Activated naive CD8-positive, alpha-beta T cell treated with anti-CD3 and anti-CD28 coated beads, Interleukin-2, amount 50 U/mL, for 24 hours (primary cell): ENCODE data around the gene HAPLN3.

Source experiments
- ATAC-seq: fragments of 150-1000 bp; cut with Tn5 transposase; one replicate; pipeline ENCODE4 v1.10.0; 2021
- DNase-seq: peaks from one replicate; pipeline ENCODE4 v3.0.0; 2021
- H3K27ac Mint-ChIP-seq: one replicate; pipeline ENCODE4 v1.8.0; 2021; ENCODE audit warnings: mild to moderate bottlenecking, mixed read lengths
- H3K27me3 Mint-ChIP-seq: one replicate; pipeline ENCODE4 v1.8.0; 2021; ENCODE audit warnings: mixed read lengths
- H3K36me3 Mint-ChIP-seq: one replicate; pipeline ENCODE4 v1.8.0; 2021; ENCODE audit warnings: low read depth, mixed read lengths
- H3K4me1 Mint-ChIP-seq: one replicate; pipeline ENCODE4 v1.8.0; 2021; ENCODE audit warnings: mixed read lengths
- H3K4me3 Mint-ChIP-seq: one replicate; pipeline ENCODE4 v1.8.0; 2021; ENCODE audit warnings: mild to moderate bottlenecking, moderate library complexity, mixed read lengths
- H3K9me3 Mint-ChIP-seq: one replicate; pipeline ENCODE4 v1.8.0; 2021; ENCODE audit warnings: mixed read lengths

HAPLN3 gene

DNA sequence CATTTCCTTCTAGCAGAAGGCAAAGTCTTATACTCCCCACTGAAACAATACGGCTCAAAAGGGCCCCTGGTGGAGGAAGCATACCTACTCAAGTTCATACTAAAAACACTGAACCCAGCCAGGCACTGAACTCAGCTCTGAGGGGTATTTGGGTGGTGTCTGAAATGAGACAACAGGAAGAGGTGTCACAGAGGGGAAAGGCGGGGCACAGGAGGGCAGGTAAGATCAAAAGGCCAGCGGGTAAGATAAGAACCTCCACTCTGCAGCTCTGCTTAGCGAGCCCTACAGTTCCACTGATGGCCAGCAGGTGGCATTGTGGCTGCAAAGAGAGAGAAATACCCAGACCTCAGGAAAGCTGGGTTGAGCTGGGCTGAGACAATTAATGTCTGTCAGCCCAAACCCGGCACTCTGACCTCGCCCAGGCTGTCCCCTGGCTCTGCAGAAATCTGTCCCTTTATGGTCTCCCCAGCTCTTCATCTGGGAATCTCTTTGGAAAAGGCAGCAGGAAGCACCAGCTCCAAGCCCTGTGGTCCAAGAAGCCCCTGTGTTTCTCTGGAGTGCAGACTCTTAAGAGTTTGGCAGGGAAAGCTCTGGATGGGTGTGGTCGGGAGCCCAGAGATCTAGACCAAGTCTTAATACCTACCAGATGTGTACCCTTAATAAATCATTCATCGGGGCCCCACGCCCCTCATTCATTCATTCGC, 9.4 kb upstream of the HAPLN3 start:
- Mint-ChIP-seq H3K9me3 (no peaks in the 10 kb centered on the region), H3K27me3 (no peaks in the 10 kb centered on the region), H3K27ac (no peak overlapping the region), H3K36me3 (no peaks in the 10 kb centered on the region), H3K4me3 (no peak overlapping the region), H3K4me1 (peaks cover 17% of the 10 kb centered on the region)
- peak; percentile 91 for DNase-seq
- ATAC-seq, result peak; percentile 87

DNA sequence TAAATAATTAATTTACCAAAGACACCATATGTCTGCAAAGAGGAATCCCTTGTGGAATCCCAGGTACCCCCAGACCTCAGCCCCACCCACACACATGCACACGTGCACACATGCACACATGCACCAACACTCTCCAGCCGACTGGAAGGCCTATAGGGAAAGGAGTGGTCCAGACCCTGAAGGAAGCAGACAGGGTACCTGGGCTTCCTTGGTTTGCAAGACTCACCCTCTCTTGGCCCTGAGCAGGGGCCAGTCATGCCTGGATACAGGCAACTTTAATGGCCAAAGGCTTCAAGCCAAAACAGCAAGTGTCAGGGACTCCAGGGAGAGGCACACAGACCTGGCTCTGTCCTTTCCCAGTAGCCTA, 8.9 kb upstream of the HAPLN3 start:
- Mint-ChIP-seq H3K9me3 (no peaks in the 10 kb centered on the region), H3K27me3 (no peaks in the 10 kb centered on the region), H3K36me3 (no peaks in the 10 kb centered on the region), H3K4me3 (no peak overlapping the region), H3K27ac (no peak overlapping the region), H3K4me1 (peaks cover 17% of the 10 kb centered on the region)
- ATAC-seq (no peak), DNase-seq (no peak)

DNA sequence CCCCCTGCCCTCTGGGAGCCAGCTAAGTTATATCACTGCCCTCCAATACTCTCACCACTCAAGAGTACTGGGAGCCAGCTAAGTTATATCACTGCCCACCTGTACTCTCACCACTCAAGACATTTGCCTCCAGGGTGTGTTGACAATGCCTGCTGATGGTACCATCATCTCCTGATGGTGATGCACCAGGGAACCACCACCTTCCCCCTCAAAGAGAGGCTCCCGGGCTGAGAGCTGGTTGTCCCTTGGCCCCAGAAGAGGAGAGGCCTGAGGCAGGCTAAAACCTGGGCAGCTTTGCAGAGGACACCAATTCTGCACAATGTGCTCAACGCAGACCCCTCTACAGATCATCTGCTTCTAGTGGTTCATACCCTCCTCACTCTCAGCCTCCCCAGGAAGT, 7.5 kb upstream of the HAPLN3 start:
- no peak for DNase-seq
- H3K27me3 Mint-ChIP-seq, result no peaks in the 10 kb centered on the region
- H3K9me3 Mint-ChIP-seq, result no peaks in the 10 kb centered on the region
- H3K4me1 Mint-ChIP-seq, result peaks cover 17% of the 10 kb centered on the region
- no peaks in the 10 kb centered on the region for H3K36me3 Mint-ChIP-seq
- no peak for ATAC-seq
- H3K27ac Mint-ChIP-seq, result no peak overlapping the region
- H3K4me3 Mint-ChIP-seq, result no peak overlapping the region

DNA sequence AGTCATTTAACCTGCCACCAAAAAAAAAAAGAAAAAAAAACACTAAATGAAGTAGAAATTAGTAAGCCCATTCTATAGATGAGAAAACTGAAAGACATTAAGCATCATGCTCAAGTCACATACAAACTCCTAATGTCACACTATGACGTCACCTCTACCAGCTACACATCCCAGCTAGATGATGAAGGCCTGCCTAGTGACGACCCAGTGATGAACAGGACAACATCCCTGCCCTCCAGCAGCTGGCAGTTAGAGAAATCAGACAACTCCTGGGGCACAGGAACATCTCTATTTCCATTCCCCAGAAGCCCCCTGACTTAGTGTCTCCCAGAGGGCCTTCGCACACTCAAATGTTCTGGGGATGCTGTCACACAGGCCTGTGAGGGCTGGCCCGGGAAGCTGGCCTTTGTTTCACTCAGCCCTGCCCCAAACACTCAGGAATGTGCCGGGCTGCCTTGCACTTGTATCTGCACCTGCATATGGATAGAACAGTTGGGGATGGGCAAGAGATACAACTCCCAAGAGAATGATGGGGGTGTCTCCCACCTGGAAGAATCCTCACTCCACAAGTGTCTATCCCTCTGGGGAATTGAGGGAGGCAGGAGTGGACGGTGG, 7.0 kb upstream of the HAPLN3 start:
- DNase-seq, result no peak
- Mint-ChIP-seq H3K27ac (no peak overlapping the region), H3K36me3 (no peaks in the 10 kb centered on the region)

DNA sequence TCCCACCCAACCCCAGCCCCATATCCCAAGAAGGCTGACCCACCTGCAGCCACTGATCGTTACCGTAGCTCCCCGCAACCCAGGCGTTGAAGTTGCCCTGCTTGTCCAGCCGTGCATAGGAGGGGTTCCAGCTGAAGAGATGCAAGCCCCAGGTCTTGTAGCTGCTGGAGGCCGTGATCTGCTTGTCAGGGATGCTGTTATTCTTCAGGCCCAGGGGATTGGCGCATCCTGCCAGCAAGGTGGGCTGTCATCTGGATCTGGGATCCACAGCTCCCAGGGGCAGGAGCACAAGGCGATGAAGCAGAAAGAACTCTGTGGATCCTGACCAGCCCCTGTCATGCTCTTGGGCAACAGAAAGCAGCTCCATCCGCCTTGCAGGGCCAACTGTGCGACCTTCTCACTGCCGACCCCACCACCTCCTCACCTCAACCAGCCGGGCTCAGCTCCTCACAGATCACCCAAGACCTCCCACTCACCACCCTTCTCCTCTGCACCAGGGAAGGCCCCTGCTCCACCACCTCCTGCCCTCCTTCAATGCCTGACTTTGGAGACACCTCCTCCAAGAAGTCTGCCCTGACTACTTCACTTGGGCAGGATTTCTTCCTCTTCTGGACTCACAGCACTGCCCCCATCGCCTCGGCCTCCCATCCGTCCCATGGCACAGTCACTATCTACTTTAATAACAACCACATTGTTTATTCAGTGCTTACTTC, 6.3 kb upstream of the HAPLN3 start:
- no peaks in the 10 kb centered on the region for H3K36me3 Mint-ChIP-seq
- no peaks in the 10 kb centered on the region for H3K9me3 Mint-ChIP-seq
- no peak overlapping the region for H3K4me3 Mint-ChIP-seq
- H3K4me1 Mint-ChIP-seq, result peaks cover 29% of the 10 kb centered on the region
- no peaks in the 10 kb centered on the region for H3K27me3 Mint-ChIP-seq
- DNase-seq (no peak), ATAC-seq (no peak)
- no peak overlapping the region for H3K27ac Mint-ChIP-seq

More for the DNA sequence above, 7.0 kb upstream of the HAPLN3 start:
- Mint-ChIP-seq H3K27me3 (no peaks in the 10 kb centered on the region), H3K9me3 (no peaks in the 10 kb centered on the region), H3K4me1 (peaks cover 23% of the 10 kb centered on the region), H3K4me3 (no peak overlapping the region)
- ATAC-seq, result no peak

DNA sequence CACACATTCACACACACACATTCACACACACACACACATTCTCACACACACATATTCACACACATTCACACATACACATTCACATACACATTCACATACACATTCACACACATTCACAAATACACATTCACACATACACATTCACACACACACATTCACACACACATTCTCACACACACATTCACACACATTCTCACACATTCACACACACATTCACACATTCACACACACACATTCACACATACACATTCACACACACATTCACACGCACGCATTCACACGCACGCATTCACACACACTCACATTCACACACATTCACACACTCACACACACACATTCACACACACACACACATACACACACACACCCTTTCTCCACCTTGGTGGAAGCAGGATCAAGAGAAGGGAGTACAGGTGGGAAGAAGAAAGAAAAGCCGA, 5.7 kb upstream of the HAPLN3 start:
- H3K27me3 Mint-ChIP-seq, result no peaks in the 10 kb centered on the region
- no peaks in the 10 kb centered on the region for H3K9me3 Mint-ChIP-seq
- H3K4me3 Mint-ChIP-seq, result no peak overlapping the region
- no peaks in the 10 kb centered on the region for H3K36me3 Mint-ChIP-seq
- ATAC-seq (no peak), DNase-seq (no peak)
- peak overlapping the region; percentile 4 for H3K27ac Mint-ChIP-seq
- H3K4me1 Mint-ChIP-seq, result peaks cover 35% of the 10 kb centered on the region

DNA sequence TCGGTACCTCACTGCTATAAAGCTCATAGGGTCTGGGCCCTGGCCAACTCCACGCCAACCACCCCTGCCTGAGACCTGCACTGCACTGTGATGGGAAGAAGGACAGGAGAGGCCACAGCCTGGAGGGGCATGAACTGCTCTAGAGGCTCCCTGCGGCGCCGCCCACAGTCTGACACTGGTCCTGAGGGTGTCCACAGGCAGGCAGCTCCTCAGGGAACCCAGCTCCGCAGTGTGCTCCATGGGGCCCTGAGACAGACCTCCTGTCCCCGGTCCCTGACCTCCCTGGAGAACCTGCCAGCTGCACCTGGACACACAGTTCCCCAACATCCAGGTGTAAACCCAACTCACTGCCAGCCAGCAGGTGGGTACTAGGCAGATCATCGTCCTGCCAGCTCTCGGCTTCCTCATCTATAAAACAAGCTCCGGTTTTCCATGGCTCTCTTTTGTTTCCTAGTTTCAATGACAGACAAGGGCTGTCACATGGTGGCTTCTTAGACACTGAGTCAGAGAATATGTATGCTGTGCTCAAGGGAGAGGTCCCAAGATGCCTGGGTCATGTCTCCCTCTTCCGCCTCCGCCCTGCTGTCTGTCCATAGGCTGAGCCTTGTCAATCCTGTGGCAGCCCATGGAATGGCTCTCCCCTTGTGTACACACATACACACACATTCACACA, 5.1 kb upstream of the HAPLN3 start:
- Mint-ChIP-seq H3K9me3 (no peaks in the 10 kb centered on the region), H3K4me1 (peaks cover 40% of the 10 kb centered on the region)

DNA sequence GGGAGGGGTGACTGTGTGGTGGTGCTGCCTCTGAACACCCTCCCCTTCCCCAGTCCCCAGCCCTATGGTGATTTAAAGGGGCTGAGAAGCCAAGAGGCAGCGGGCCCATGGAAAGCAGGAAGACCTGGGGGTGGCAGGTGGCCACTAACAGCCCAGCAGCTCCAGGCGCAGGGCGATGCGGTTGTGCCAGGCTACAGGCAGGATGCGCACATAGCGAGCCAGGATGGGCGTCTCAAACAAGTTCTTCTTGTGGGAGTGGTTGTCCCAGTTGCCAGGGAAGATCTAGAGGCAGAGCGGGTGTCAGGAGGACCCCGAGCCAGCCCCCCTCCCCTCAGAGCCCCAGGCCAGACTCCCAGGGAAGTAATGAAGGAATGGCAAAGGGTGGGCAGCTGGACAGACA, 3.9 kb upstream of the HAPLN3 start:
- H3K4me1 Mint-ChIP-seq, result peaks cover 33% of the 10 kb centered on the region
- no peak overlapping the region for H3K27ac Mint-ChIP-seq
- H3K9me3 Mint-ChIP-seq, result no peaks in the 10 kb centered on the region
- no peaks in the 10 kb centered on the region for H3K36me3 Mint-ChIP-seq
- H3K27me3 Mint-ChIP-seq, result peaks cover 1% of the 10 kb centered on the region
- ATAC-seq, result no peak
- no peak overlapping the region for H3K4me3 Mint-ChIP-seq
- DNase-seq, result no peak

More for the DNA sequence above, 5.1 kb upstream of the HAPLN3 start:
- Mint-ChIP-seq H3K27me3 (peaks cover 1% of the 10 kb centered on the region), H3K27ac (no peak overlapping the region), H3K4me3 (no peak overlapping the region), H3K36me3 (no peaks in the 10 kb centered on the region)
- ATAC-seq (no peak), DNase-seq (no peak)

DNA sequence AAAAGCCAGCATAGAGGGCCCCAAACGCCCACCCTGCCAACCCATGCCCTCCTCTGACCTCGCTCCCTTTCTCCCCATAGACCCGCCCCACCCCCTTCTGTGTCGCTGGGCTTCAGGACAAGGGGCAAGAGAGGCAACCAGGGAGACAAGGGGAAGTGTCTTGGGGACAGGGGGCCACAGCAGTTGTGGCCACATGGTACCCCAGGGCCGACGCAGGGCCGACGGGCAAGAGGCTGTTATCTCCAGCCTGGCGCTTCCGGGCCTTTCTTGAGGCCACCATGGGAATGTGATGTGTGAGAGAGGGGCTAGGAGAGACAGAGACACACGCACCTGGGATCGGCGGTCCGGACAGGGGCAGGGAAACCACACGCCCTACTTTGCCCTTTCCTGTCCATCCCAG, 3.4 kb upstream of the HAPLN3 start:
- Mint-ChIP-seq H3K4me3 (no peak overlapping the region), H3K4me1 (peaks cover 33% of the 10 kb centered on the region), H3K36me3 (no peaks in the 10 kb centered on the region), H3K27ac (no peak overlapping the region), H3K27me3 (peaks cover 1% of the 10 kb centered on the region), H3K9me3 (no peaks in the 10 kb centered on the region)
- DNase-seq (no peak), ATAC-seq (no peak)

DNA sequence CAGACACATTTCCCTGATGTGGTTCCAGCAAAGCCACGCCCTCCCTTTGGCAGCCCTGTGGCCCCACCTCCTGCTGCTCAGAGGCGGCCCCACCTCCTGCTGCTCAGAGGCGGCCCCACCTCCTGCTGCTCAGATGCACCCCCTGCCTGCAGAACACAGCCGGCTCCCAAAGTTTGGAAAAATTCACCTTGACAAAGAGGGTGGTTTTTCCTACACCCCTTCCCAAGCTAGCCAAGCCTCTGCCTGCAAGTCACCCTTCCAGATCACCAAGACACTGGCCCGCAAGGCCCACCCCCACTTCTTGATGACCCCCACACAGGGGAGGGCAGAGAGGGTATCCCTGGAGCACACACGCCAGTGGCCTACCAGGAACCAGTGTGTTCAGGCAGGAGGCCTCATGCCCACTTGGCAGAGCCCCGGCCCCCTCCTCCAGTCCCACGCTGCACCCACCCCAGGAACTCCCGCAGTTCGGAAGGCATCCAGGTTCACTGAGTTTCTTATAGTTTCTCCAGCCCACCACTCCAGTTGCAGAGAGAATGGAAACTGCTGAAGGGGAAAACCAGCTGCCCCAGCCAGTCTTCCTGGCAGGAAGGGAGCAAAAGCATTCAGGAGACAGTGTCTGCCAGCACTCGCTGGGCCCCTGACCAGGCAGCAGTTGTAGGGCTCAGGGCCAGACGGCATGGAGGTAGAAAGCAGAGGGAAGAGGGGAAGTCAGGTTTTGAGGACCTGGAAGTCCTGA, 2.3 kb upstream of the HAPLN3 start:
- DNase-seq, result peak; percentile 82
- peak; percentile 81 for ATAC-seq
- Mint-ChIP-seq H3K27ac (no peak overlapping the region), H3K4me3 (no peak overlapping the region), H3K36me3 (no peaks in the 10 kb centered on the region), H3K27me3 (peaks cover 1% of the 10 kb centered on the region), H3K9me3 (no peaks in the 10 kb centered on the region), H3K4me1 (peaks cover 38% of the 10 kb centered on the region)

DNA sequence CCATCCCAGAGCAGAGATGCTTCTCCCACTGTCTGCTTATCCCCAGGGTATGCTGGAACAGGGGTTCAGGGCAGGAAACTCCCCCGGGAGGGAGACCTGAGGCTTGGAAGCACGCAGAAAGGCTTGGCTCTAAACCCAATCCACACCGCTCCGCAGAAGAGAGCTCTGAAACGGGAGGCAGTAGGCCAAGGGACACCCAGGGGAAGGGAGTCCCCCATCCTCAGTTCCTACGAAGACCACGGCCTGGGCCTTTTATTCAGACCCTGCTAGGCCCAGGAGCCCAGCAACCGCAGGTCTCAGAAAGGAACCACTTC, 1.8 kb upstream of the HAPLN3 start:
- DNase-seq (no peak), ATAC-seq (peak; percentile 8)
- Mint-ChIP-seq H3K9me3 (no peaks in the 10 kb centered on the region), H3K4me1 (peaks cover 38% of the 10 kb centered on the region), H3K36me3 (no peaks in the 10 kb centered on the region), H3K27ac (no peak overlapping the region), H3K4me3 (no peak overlapping the region), H3K27me3 (peaks cover 1% of the 10 kb centered on the region)

DNA sequence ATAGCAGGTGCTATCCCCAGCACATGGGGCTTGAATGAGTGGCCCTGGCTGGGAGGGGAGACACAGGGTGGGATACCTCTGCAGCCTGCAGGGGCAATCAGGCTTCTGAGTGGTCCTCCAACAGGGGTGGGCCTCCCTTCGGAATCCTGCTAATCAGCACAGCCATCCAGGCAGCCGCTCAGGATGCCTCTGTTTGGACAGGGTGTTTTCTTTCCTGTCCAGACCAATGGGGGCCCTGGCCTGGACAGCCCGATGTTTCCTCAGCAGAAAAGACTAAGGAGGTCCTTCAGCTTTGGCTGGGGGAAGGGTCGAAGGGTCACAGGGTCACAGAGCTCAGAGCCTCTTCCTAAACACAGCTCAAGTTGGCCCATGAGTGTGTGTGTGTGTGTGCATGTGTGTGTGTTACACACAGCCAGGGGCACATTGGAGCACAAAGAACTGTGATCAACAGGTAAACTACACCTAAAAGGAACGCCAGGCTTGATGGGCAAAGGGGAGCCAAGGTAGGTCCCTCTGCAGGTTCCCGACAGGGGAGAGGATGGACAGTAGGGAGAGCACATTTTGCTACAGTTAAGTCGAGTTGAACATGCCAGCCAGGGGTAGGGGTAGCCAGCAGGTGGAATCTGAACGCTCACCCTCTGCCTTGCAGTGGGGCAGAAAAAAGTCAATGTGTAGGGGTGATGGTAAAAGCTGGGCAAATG, 1.1 kb upstream of the HAPLN3 start:
- no peak overlapping the region for H3K4me3 Mint-ChIP-seq

DNA sequence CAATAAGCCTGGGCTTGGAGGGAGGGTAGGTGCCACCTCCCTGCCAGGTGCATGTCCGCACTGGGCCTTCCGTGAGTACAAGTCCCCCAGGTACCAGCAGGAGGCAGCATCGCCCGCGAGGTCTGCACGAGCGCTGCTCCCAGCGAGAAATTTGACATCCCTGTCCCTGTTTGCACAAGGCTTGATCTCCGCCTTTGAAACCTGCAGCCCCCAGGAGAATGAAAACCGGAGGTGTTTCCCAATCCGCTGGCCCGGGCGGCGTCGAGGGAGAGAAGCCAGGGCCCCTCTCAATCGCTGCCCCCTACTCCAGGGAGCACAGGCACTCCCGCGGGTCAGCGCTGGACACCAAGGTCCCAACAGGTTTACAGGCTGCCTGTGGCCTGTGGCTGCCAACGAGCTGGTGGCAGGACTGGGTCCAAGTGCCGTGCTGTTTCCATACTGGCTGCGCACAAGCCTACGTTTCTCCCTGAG, 961 bp downstream of the HAPLN3 start:
- ATAC-seq (peak; percentile 39), DNase-seq (peak; percentile 88)
- H3K4me1 Mint-ChIP-seq, result peaks cover 38% of the 10 kb centered on the region
- peaks cover 7% of the 10 kb centered on the region for H3K36me3 Mint-ChIP-seq
- peaks cover 1% of the 10 kb centered on the region for H3K27me3 Mint-ChIP-seq
- H3K9me3 Mint-ChIP-seq, result no peaks in the 10 kb centered on the region
- peak overlapping the region; percentile 79 for H3K27ac Mint-ChIP-seq
- H3K4me3 Mint-ChIP-seq, result peak overlapping the region; percentile 78

More for the DNA sequence above, 1.1 kb upstream of the HAPLN3 start:
- Mint-ChIP-seq H3K27ac (no peak overlapping the region), H3K4me1 (peaks cover 38% of the 10 kb centered on the region), H3K27me3 (peaks cover 1% of the 10 kb centered on the region), H3K36me3 (peaks cover under 1% of the 10 kb centered on the region), H3K9me3 (no peaks in the 10 kb centered on the region)
- ATAC-seq, result no peak
- no peak for DNase-seq
